ENCODE results near the gene PRRG1.
"Not testable (repeated sequence)": the region's sequence is repeated elsewhere in the genome, so short reads cannot be mapped to it uniquely, and the experiment has no call there.

Gene PRRG1

DNA sequence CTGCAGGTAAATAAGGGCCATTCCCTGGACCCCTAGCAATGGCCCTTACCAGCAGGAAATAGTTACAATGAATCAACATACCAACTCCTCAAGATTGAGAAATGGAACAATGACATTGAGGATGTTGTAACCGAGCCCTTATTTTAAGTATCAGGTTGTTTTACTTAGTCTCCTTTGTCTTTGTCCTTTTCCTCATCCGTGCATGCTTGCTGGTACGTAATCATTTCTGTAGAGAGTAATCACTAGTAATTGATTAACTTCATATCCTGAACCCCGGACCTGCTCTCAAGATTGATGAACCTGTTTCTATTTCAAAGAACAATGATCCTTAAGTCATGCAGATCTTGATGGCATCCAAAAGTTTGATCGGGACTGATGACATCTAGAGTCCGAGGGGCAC is 123.7 kb downstream of the PRRG1 start:
- no peak overlapping the region for H3K27ac Mint-ChIP-seq
- H3K4me1 Mint-ChIP-seq (ENCODE audit: low read depth): no peaks in the 10 kb centered on the region
- H3K4me3 Mint-ChIP-seq: no peak overlapping the region
- no peaks in the 10 kb centered on the region for H3K36me3 Mint-ChIP-seq (ENCODE audit: low read depth)
- H3K9me3 Mint-ChIP-seq: no peaks in the 10 kb centered on the region
- no peaks in the 10 kb centered on the region for H3K27me3 Mint-ChIP-seq (ENCODE audit: low read depth)

DNA sequence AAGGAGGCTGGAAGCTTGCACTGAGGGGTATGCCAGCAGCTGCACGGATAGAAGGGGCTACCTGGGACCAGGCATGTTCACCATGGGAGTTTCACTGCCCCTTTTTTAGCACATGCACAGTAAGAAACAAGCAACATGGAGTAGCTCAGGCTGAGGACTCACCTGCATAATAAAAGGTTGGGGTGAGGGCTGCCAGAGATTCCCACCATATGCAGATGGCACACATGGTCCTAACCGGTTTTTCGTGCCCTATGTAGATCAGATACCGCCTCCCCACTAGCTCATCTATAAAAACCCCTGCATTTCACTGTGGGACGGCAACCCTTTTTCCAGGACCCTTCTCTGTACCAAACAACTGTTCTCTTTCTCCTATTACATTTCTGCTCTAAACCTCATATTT is 125.3 kb downstream of the PRRG1 start:
- Mint-ChIP-seq H3K9me3 (no peaks in the 10 kb centered on the region), H3K4me1 (ENCODE audit: low read depth) (no peaks in the 10 kb centered on the region), H3K36me3 (ENCODE audit: low read depth) (no peaks in the 10 kb centered on the region), H3K4me3 (no peak overlapping the region), H3K27me3 (ENCODE audit: low read depth) (no peaks in the 10 kb centered on the region), H3K27ac (no peak overlapping the region)

DNA sequence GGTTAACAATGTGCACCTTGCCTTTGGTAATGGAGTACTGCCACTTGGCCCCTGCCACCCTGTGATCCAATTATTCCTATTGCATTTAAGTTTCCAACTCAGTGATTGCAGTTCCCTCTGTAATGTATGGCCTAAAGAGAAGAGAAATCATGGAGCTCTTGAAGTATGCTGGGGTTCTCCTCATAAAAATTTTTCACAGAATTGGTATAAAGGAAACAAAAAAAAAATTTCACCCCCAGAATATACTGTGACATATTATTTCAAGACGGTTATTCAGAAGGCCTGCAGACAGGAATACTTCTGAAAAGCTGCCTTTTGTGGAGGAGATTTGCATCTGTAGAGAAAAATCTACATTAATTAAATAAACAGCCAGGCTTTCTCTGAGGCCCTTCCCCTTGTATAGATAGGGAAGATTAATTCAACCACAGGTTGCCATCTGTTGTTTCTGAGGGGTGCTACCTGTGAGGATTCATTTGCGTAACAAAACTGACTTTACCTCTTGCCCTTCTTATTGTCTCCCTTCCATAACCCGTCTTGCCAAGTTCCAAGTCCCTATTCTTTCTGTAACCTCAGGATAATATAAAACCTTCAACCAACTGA is 127.5 kb downstream of the PRRG1 start:
- H3K27me3 Mint-ChIP-seq (ENCODE audit: low read depth): peaks cover 4% of the 10 kb centered on the region
- H3K9me3 Mint-ChIP-seq: no peaks in the 10 kb centered on the region
- no peak overlapping the region for H3K27ac Mint-ChIP-seq
- H3K36me3 Mint-ChIP-seq (ENCODE audit: low read depth): no peaks in the 10 kb centered on the region
- no peak overlapping the region for H3K4me3 Mint-ChIP-seq
- no peaks in the 10 kb centered on the region for H3K4me1 Mint-ChIP-seq (ENCODE audit: low read depth)

DNA sequence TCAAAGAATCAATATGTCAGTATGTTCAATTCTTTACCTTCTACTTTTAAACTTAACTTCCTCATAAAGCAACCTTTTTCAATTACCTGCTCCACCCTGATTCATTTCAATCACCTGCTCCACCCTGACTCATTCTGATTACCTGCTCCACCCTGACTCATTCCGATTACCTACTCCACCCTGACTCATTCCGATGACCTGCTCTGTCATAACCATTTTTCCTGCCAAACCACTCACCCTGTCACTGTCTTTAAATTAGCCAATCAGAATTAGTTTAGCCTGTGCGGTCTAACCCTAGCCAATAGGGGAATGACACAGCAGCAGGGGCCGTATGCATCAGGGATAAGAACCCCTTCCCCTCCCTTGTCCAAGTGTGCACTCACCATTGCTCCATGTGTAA is 135.2 kb downstream of the PRRG1 start:
- not testable (repeated sequence) for H3K9me3 Mint-ChIP-seq; H3K27me3 Mint-ChIP-seq (ENCODE audit: low read depth); H3K4me1 Mint-ChIP-seq (ENCODE audit: low read depth); H3K36me3 Mint-ChIP-seq (ENCODE audit: low read depth); H3K27ac Mint-ChIP-seq; H3K4me3 Mint-ChIP-seq

DNA sequence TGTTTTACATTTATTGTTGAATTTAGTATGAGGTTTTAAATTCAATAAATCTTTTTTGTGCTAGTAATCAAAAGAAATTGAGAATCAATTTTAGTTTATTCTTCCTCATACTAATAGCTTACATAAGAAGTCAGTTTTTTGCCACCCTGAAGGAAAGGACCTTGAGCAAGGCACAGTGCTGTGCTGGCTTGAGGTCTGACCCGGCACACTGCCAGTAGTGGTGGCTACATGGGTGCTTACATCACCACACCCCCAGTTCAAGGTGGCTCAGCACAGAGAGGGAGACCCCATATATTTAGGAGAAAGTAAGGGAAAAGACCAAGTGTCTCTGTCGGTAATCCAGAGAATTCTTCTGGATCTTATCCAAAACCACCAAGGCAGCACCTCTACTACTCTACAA is 136.3 kb downstream of the PRRG1 start:
- no peak overlapping the region for H3K4me3 Mint-ChIP-seq
- H3K27ac Mint-ChIP-seq: no peak overlapping the region
- H3K36me3 Mint-ChIP-seq (ENCODE audit: low read depth): no peaks in the 10 kb centered on the region
- H3K27me3 Mint-ChIP-seq (ENCODE audit: low read depth): no peaks in the 10 kb centered on the region
- no peaks in the 10 kb centered on the region for H3K4me1 Mint-ChIP-seq (ENCODE audit: low read depth)
- H3K9me3 Mint-ChIP-seq: no peaks in the 10 kb centered on the region

DNA sequence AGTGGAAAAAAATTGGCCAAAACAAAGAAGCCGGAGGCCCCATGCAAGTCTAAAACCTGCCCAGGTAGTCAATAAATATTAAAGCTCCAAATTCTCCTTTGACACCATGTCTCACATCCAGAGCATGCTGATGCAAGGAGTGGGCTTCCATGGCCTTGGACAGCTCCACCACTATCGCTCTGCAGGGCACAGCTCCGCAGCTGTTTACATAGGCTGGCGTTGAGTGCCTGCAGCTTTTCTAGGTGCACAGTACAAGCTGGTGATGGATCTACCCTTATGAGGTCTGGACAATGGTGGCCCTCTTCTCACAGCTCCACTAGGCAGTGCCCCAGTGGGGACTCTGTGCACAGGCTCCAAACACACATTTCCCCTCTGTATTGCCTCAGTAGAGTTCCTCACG is 138.1 kb downstream of the PRRG1 start:
- H3K27me3 Mint-ChIP-seq (ENCODE audit: low read depth): no peaks in the 10 kb centered on the region
- H3K4me3 Mint-ChIP-seq: no peak overlapping the region
- H3K27ac Mint-ChIP-seq: no peak overlapping the region
- H3K4me1 Mint-ChIP-seq (ENCODE audit: low read depth): no peaks in the 10 kb centered on the region
- H3K36me3 Mint-ChIP-seq (ENCODE audit: low read depth): no peaks in the 10 kb centered on the region
- no peaks in the 10 kb centered on the region for H3K9me3 Mint-ChIP-seq

DNA sequence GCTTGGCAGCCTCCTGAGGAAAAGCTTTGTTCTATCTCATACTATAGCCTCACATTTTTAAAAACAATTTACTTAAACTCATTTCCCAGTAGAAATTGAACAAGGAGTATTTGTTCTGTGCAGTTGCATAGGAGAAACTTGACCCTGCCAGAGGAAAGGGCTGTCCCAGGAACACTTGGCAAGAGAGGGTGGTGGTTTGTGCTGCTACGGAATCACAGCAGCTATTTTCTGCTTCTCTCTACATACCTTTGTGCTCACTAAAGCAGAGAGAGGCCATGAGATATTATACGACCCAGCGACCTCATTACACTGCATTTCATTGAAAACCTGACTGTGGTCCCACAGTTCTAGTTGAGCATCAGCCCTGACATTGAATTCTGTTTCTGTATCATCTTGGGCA is 139.2 kb downstream of the PRRG1 start:
- Mint-ChIP-seq H3K36me3 (ENCODE audit: low read depth) (no peaks in the 10 kb centered on the region), H3K27me3 (ENCODE audit: low read depth) (no peaks in the 10 kb centered on the region), H3K9me3 (no peaks in the 10 kb centered on the region), H3K4me1 (ENCODE audit: low read depth) (no peaks in the 10 kb centered on the region), H3K27ac (no peak overlapping the region), H3K4me3 (no peak overlapping the region)

DNA sequence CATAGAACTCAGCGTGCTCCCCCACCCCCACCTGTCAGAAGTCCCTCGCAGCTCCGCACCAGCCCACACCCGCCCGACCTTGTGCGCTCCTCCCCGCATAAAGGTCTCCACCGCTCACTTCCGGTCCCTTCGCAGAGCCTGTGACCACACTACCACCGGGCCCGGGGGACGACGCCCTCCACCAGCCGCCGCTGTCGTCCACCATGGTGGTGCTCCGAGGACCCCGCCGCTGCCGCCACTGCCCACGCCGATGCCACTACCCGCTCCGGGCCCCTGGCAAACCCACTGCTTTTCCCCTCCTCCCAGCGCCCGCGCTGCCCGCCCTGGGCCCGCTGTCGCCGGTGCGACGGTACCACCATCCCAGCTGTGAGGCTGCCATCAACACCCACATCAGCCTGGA is 142.5 kb downstream of the PRRG1 start:
- no peaks in the 10 kb centered on the region for H3K36me3 Mint-ChIP-seq (ENCODE audit: low read depth)
- H3K27ac Mint-ChIP-seq: no peak overlapping the region
- no peak overlapping the region for H3K4me3 Mint-ChIP-seq
- no peaks in the 10 kb centered on the region for H3K27me3 Mint-ChIP-seq (ENCODE audit: low read depth)
- no peaks in the 10 kb centered on the region for H3K9me3 Mint-ChIP-seq
- H3K4me1 Mint-ChIP-seq (ENCODE audit: low read depth): no peaks in the 10 kb centered on the region

DNA sequence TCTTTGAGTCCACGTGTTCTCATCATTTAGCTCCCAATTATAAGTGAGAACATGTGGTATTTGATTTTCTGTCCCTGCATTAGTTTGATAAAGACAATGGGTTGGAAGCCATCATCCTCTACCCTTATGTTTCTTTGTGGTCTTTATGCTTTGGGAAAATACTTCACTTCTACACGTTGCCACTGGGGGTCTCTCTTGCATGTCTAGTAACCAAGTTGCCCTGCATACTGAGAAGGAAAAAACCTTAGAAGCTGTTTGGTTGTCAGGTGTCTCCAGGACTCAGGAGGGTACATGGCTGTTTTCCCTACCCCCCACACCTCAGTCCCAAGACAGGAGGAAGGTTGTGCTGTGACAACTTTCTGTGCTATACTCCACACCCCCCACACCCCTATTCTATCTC is 146.6 kb downstream of the PRRG1 start:
- not testable (repeated sequence) for H3K27me3 Mint-ChIP-seq (ENCODE audit: low read depth); H3K4me3 Mint-ChIP-seq; H3K4me1 Mint-ChIP-seq (ENCODE audit: low read depth); H3K36me3 Mint-ChIP-seq (ENCODE audit: low read depth); H3K27ac Mint-ChIP-seq; H3K9me3 Mint-ChIP-seq

DNA sequence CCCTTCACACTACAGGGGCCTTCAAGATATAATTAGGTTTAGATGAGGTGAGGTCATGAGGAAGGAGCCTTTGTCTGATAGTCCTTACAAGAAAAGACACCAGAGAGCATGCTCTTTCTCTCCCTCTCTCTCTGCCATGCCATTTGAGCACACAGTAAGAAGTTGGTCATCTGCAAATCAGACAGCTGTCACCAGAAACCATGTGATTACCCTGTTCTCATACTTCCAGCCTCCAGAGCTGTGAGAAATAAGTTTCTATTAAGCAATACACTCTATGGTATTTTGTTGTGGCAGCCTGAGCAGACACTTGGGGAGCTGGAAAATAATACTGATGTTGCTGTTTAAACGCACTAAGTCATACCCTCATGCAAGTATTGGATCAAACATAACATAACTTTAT is 148.0 kb downstream of the PRRG1 start:
- H3K36me3 Mint-ChIP-seq (ENCODE audit: low read depth); H3K4me1 Mint-ChIP-seq (ENCODE audit: low read depth); H3K27me3 Mint-ChIP-seq (ENCODE audit: low read depth); H3K27ac Mint-ChIP-seq; H3K4me3 Mint-ChIP-seq; H3K9me3 Mint-ChIP-seq: not testable (repeated sequence)

DNA sequence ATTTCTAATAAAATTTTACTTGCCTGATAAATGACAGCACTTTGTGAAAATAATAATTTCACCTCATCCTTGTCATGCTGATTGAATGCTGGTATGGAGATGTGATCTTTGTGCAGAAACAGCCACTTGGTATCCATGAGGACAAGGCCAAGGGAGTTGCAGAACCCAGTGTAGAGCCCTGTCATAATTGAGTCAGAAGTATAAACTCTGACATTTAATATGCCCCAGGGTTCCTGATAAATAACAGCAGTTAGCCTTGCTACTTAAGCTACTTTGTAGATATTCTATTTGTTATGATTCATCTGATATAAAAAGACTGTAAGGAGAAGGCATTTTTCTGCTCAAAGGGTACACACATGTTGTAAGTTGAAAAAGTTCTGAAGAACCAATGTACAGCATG is 149.2 kb downstream of the PRRG1 start:
- H3K4me3 Mint-ChIP-seq; H3K27ac Mint-ChIP-seq; H3K27me3 Mint-ChIP-seq (ENCODE audit: low read depth); H3K9me3 Mint-ChIP-seq; H3K36me3 Mint-ChIP-seq (ENCODE audit: low read depth); H3K4me1 Mint-ChIP-seq (ENCODE audit: low read depth): not testable (repeated sequence)

DNA sequence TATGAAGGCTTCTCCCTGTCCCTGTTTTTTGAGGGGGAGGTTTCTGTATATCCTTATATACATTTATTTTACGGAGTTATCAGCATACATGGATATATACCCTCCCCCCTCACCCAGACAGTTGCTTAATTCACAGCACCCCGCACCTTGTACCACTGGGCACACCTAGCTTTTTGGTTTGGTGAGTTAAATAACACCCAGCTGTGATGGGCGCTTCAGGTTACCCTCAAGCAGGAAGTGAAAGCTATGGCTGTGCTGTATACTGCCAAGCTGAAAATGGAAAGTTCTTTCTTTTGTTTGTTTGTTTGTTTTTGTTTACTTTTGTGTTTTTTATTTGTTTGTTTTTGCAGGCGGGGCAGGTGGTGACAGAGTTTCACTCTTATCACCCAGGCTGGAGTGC is 150.5 kb downstream of the PRRG1 start:
- not testable (repeated sequence) for H3K4me1 Mint-ChIP-seq (ENCODE audit: low read depth); H3K27me3 Mint-ChIP-seq (ENCODE audit: low read depth); H3K9me3 Mint-ChIP-seq; H3K4me3 Mint-ChIP-seq; H3K36me3 Mint-ChIP-seq (ENCODE audit: low read depth); H3K27ac Mint-ChIP-seq

DNA sequence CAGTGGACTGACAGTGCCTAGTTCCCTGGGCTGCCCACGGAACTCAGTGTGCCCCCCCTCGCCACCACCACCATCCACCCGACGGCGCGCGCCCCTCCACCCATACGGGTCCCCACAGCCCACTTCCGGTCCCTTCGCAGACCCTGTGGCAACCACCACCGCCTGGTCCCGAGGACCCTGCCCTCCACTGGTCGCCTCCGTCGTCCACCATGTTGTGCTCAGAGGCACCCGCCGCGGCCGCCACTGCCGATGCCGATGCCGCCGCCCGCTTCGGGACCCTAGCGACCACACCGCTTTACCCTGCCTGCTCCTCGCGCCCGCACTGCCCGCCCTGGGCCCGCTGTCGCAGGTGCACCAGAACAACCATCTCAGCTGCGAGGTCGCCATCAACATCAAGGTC is 155.8 kb downstream of the PRRG1 start:
- Mint-ChIP-seq H3K36me3 (ENCODE audit: low read depth) (no peaks in the 10 kb centered on the region), H3K4me1 (ENCODE audit: low read depth) (no peaks in the 10 kb centered on the region), H3K27me3 (ENCODE audit: low read depth) (no peaks in the 10 kb centered on the region), H3K27ac (no peak overlapping the region), H3K9me3 (no peaks in the 10 kb centered on the region), H3K4me3 (no peak overlapping the region)
